RWPE2 (cell line): ENCODE measurements around the gene HHAT.

Source experiments
- ATAC-seq: fragments of 200-7000 bp; cut with Tn5 transposase; 3 replicates; pipeline ENCODE4 v1.9.1; 2021; ENCODE audit warnings: low read depth
- DNase-seq: peaks from one replicate; pipeline ENCODE4 v3.0.0-alpha.2; 2020; ENCODE audit warnings: low spot score
- H3K27ac ChIP-seq: fragments of 450-650 bp; 2 replicates; pipeline ENCODE4 v1.5.1; 2017; ENCODE audit warnings: mild to moderate bottlenecking; ENCODE audit not compliant: poor library complexity, severe bottlenecking
- H3K27me3 ChIP-seq: fragments of 250-450 bp; sonication (Bioruptor Pico); 2 replicates; pipeline ENCODE4 v1.5.1; 2021; ENCODE audit warnings: mild to moderate bottlenecking, moderate library complexity; ENCODE audit not compliant: insufficient read depth, poor library complexity, severe bottlenecking
- H3K36me3 ChIP-seq: fragments of 250-450 bp; sonication (Bioruptor Pico); 2 replicates; pipeline ENCODE4 v1.5.1; 2020; ENCODE audit warnings: low read depth, mild to moderate bottlenecking, moderate library complexity
- H3K4me1 ChIP-seq: fragments of 250-450 bp; sonication (Bioruptor Pico); 2 replicates; pipeline ENCODE4 v1.5.1; 2021; ENCODE audit warnings: mild to moderate bottlenecking, moderate library complexity; ENCODE audit not compliant: insufficient read depth, poor library complexity, severe bottlenecking
- H3K4me3 ChIP-seq: fragments of 250-450 bp; sonication (Bioruptor Pico); 2 replicates; pipeline ENCODE4 v1.5.1; 2021; ENCODE audit warnings: mild to moderate bottlenecking, moderate library complexity; ENCODE audit not compliant: severe bottlenecking
- H3K9me3 ChIP-seq: fragments of 250-450 bp; sonication (Bioruptor Pico); 2 replicates; pipeline ENCODE4 v1.5.1; 2021; ENCODE audit warnings: mild to moderate bottlenecking, moderate library complexity; ENCODE audit not compliant: severe bottlenecking
- TF ChIP-seq, protein P1 (sequence below): fragments of 450-650 bp; IDR thresholded peaks from one replicate; pipeline ENCODE4 v1.5.1; 2017; ENCODE audit warnings: mild to moderate bottlenecking, moderate library complexity; ENCODE audit not compliant: poor library complexity, severe bottlenecking

The HHAT gene

DNA sequence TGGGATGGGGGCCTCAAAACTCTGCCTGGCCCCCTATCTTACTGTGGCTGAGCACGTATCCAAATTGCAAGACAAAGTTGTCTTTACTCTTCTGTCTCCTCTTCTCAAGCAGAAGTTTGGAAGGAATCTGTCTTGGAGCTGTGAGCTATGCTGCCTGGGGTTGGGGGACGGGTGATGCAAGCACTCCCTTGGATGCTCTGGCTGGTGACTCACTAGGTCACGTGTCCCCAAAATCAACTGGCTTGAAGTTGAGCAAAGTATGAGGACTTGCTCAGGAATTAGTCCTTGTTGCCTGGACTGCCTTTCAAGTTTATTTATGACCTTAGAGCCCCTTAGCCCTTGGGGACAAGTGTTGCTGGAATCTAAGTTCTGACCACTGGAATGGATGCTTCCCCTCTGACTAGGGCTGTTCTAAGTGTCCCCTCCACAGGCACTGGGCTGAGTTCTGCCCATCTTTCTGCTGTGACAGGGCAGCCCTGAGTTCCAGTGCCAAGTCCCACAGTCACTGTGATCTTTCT, 269.5 kb downstream of the HHAT start:
- peaks cover 9% of the 10 kb centered on the region for H3K4me1 ChIP-seq
- H3K27ac ChIP-seq: peak overlapping the region; percentile 80
- H3K27me3 ChIP-seq: no peaks in the 10 kb centered on the region
- no peaks in the 10 kb centered on the region for H3K9me3 ChIP-seq
- DNase-seq (peak; percentile 56), ATAC-seq (peak; percentile 83)
- TF ChIP-seq, protein P1, sequence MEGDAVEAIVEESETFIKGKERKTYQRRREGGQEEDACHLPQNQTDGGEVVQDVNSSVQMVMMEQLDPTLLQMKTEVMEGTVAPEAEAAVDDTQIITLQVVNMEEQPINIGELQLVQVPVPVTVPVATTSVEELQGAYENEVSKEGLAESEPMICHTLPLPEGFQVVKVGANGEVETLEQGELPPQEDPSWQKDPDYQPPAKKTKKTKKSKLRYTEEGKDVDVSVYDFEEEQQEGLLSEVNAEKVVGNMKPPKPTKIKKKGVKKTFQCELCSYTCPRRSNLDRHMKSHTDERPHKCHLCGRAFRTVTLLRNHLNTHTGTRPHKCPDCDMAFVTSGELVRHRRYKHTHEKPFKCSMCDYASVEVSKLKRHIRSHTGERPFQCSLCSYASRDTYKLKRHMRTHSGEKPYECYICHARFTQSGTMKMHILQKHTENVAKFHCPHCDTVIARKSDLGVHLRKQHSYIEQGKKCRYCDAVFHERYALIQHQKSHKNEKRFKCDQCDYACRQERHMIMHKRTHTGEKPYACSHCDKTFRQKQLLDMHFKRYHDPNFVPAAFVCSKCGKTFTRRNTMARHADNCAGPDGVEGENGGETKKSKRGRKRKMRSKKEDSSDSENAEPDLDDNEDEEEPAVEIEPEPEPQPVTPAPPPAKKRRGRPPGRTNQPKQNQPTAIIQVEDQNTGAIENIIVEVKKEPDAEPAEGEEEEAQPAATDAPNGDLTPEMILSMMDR: no peak
- no peaks in the 10 kb centered on the region for H3K36me3 ChIP-seq
- H3K4me3 ChIP-seq: no peak overlapping the region

DNA sequence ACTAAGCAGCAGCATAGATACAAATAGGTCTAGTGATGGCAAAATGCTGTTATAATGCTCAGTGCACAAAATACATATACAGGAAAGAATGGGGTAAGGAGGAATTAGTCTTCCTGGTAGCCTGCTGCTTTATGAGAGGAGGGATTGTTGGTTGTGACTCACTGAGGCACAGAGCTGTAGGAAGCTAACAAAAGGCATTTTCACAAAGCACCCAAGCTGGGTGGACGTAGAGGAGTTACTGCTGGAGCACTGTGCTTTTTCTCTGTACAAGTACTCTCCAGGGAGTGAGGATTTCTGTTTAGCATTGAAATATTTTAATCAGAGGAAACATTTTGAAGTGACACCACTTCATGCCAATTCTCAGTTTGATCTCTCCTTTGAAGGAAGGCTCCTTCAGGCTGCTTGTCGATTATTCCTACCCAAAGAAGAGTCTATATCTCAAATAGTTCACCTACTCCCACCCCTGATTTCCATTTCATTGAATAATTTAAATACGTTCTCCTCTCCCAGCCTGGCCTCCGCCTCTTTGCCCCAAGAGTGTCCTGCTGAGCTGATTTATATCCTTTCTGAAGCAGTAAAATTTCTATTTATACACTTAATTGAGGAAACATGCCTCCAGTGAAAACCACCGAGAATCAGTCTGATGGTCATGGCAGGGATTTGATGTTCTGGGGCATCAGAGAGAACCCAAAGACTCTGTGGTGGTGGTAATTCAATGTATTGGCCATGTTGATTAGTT, 271.9 kb downstream of the HHAT start:
- Histone ChIP-seq H3K4me1 (peaks cover 9% of the 10 kb centered on the region), H3K4me3 (no peak overlapping the region), H3K36me3 (no peaks in the 10 kb centered on the region), H3K27ac (no peak overlapping the region), H3K9me3 (no peaks in the 10 kb centered on the region), H3K27me3 (no peaks in the 10 kb centered on the region)
- TF ChIP-seq, protein P1: no peak
- DNase-seq (no peak), ATAC-seq (no peak)

DNA sequence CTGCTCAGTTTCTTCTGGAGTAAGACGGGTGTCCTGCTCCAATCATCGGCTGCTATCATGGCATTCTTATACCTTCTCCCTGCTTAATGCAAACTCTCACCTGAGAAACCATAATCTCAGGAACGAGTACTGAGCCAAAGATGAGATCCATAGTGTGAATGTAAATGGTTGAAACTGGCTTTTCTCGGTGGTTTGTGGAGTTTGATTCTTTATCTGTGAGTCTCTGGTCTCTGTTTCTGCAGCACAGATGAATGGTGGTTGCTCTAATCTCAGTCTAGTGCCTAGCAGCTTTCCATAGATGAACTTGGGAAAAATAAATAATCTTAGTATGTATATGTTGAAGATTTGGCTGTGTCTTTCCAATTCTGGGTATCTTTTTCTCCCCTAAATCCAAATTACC, 274.4 kb downstream of the HHAT start:
- Histone ChIP-seq H3K4me3 (no peak overlapping the region), H3K4me1 (peaks cover 5% of the 10 kb centered on the region), H3K36me3 (no peaks in the 10 kb centered on the region), H3K27ac (no peak overlapping the region), H3K9me3 (no peaks in the 10 kb centered on the region), H3K27me3 (no peaks in the 10 kb centered on the region)
- TF ChIP-seq, protein P1: no peak
- no peak for DNase-seq
- no peak for ATAC-seq

DNA sequence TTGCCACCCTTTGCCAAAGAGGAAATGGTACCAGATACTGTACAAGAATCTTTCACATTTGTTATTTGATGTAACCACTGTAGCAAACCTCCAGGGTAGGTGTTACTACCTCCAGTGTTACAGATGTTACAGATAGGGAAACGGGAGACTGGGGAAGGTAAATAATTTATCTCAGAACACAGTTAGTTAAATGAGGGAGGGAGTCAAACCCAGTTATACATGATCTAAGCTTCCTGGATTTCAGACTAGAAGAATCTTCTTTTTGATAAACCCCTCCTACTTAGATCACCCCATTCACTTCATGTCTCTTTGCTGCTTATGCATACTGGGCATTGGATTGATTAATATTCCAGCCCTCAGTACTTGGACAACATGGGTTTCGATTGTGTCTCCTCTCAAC, 276.4 kb downstream of the HHAT start:
- Histone ChIP-seq H3K4me3 (no peak overlapping the region), H3K27me3 (no peaks in the 10 kb centered on the region)
- TF ChIP-seq, protein P1: no peak

DNA sequence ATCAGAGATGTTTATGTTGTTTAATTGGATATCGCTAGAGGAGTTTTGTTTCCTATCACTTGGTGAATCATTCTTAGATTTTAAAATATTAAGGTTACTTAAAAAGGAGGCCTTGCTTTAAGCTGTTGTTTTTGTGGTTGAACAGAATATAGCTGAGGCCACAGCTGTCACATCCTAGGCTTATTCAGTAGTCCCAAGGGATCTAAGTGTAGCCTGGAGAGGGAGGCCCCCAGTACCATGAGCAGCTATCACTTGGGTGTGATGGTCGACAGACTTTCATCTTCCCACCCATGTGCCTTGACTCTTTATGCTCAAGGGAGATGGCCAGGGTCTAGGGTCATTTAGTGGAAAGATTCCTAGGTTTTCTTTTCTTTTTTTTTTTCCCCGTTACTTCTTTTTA, 278.7 kb downstream of the HHAT start:
- TF ChIP-seq, protein P1: no peak
- ATAC-seq: no peak
- Histone ChIP-seq H3K27me3 (no peaks in the 10 kb centered on the region), H3K4me3 (no peak overlapping the region), H3K27ac (no peak overlapping the region), H3K4me1 (no peaks in the 10 kb centered on the region), H3K9me3 (no peaks in the 10 kb centered on the region), H3K36me3 (no peaks in the 10 kb centered on the region)
- no peak for DNase-seq

More for the DNA sequence above, 276.4 kb downstream of the HHAT start:
- ATAC-seq (no peak), DNase-seq (no peak)
- H3K4me1 ChIP-seq: no peaks in the 10 kb centered on the region
- no peak overlapping the region for H3K27ac ChIP-seq
- H3K9me3 ChIP-seq: no peaks in the 10 kb centered on the region
- H3K36me3 ChIP-seq: no peaks in the 10 kb centered on the region
